GM18498 (cell line): Measurements from ENCODE around the gene SCAP.

Experiments
- ATAC-seq: cut with Tn5 transposase; IDR thresholded peaks from one replicate; pipeline ENCODE4 v1.9.1; 2021; ENCODE audit warnings: mild to moderate bottlenecking, moderate library complexity; ENCODE audit not compliant: unreplicated experiment

The SCAP gene

DNA sequence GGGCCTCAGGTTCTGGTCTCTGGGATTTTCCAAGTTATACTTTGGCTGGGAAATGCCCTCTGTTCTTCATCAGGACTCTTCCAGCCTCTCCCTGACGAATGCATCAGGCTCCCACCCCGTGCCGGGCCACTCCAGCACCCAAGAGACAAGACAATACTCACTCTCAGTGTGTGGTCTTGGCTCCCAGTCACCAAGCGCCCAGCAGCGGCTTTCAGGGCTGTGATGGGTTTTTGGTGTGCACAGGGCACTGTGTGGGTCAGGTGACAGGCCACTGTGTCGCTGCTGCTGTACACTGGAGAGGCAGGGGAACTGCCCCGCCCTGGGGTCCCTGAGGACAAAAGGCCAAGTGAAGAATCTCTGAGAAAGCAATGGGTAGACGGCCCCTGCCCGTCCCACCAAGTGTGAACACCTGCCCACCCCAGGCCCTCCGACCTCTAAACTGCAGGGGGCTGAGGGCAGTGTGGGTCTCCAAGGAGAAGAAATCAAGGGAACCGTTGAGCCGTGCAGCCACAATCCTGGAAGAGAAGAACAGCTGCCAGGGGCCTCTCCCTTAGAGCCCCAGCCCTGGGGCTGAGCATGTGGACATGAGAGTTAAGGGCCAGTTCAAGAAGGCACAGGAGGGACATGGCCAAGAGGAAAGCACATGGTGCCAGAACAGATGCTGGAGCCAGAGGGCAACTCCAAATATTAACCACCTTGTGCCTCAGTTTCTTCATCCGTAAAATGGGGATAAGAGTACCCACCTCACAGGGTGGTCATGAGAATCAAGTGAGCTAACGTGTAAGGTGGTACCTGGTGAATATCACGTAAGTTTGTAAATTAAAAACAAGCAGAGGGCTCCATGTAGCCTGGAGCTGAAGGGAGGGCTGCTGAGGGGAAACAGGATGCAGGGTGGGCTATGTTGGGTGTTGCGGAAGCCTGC, 60.8 kb downstream of the SCAP start:
- no peak for ATAC-seq

DNA sequence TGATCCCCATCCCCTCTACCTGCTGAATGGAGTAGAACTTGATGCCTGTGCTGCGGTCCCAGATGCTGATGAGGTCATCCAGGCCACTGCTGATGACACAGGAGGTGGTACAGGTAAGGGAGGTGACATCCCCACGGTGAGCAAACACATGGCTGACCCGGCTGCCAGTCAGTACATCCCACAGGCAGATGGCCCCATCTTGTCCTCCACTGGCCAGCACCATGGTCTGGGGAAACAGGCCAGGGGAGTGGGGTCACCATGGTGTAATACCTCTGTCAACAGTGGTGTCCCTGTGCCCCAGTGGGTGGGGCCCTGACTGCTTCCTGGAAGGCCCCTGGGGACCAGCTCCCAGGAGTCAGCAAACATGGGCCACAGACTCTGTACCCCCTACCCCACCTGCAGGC, 61.6 kb downstream of the SCAP start:
- no peak for ATAC-seq

DNA sequence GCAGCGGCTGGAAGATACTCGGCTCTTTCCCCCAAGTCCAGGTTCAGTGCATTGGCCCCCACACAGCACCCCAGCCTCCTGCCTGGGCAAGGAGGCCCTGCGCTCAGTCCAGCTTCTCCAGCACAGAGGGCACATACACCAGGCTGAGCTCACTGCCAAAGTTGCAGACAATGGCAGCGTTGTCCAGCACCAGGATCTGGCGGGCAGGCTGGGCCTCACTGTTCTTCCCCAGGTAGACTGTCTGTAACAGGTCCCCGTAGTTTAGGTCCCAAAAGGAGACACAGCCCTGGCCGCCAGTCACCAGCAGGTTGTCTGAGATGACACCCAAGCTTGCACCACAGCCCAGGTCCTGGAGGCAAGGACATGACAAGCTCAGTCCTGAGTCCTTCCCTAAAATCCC, 62.0 kb downstream of the SCAP start:
- ATAC-seq = no peak

DNA sequence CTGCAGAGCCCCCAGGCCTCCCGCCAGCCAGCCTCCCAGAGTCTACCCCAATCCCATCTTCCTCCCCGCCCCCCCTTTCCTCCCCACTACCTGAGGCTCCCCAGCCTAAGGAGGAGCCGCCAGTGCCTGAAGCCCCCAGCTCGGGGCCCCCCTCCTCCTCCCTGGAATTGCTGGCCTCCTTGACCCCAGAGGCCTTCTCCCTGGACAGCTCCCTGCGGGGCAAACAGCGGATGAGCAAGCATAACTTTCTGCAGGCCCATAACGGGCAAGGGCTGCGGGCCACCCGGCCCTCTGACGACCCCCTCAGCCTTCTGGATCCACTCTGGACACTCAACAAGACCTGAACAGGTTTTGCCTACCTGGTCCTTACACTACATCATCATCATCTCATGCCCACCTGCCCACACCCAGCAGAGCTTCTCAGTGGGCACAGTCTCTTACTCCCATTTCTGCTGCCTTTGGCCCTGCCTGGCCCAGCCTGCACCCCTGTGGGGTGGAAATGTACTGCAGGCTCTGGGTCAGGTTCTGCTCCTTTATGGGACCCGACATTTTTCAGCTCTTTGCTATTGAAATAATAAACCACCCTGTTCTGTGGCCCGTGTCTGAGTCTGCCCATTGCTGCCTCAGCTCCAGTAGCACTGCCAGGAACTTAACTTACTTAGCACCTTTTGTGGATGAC, 62.8 kb downstream of the SCAP start:
- ATAC-seq = no peak

DNA sequence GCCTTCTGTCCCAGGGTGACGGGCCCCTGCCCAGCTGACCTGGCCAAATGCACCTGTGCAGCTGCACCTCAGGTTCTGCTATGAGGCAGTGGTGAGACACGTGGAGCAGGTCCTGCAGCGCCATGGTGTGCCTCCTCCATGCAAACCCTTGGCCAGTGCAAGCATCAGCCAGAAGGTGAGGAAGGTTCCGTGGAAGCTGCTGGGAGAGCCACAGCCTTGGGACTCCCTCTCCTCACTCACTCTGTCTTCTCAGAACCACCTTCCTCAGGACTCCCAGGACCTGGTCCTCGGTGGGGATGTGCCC, 63.3 kb downstream of the SCAP start:
- no peak for ATAC-seq

DNA sequence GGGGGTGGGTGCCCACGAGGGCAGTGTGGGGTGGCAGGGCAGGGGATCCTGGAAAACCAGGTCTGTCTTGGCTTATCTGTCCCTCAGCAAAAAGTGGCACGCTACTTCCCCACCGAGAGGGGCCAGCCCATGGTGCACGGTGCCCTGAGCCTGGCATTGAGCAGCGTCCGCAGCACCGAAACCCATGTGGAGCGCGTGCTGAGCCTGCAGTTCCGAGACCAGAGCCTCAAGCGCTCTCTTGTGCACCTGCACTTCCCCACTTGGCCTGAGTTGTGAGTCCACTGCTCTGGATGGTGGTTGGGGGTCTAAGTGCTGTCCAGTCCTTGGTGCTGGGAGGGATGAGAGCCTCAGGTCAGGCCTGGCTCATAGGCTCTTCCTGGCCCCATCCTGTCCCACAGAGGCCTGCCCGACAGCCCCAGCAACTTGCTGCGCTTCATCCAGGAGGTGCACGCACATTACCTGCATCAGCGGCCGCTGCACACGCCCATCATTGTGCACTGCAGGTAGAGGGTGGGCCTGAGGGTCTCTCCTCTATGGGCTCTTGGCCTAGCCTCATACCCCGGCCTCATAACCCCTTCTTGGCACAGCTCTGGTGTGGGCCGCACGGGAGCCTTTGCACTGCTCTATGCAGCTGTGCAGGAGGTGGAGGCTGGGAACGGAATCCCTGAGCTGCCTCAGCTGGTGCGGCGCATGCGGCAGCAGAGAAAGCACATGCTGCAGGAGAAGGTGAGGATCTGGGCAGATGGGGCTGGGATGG, 63.9 kb downstream of the SCAP start:
- ATAC-seq = no peak

DNA sequence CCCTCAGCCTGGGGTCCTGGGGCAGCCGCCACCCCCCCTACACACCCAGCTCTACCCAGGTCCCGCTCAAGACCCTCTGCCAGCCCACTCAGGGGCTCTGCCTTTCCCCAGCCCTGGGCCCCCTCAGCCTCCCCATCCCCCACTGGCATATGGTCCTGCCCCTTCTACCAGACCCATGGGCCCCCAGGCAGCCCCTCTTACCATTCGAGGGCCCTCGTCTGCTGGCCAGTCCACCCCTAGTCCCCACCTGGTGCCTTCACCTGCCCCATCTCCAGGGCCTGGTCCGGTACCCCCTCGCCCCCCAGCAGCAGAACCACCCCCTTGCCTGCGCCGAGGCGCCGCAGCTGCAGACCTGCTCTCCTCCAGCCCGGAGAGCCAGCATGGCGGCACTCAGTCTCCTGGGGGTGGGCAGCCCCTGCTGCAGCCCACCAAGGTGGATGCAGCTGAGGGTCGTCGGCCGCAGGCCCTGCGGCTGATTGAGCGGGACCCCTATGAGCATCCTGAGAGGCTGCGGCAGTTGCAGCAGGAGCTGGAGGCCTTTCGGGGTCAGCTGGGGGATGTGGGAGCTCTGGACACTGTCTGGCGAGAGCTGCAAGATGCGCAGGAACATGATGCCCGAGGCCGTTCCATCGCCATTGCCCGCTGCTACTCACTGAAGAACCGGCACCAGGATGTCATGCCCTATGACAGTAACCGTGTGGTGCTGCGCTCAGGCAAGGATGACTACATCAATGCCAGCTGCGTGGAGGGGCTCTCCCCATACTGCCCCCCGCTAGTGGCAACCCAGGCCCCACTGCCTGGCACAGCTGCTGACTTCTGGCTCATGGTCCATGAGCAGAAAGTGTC, 64.7 kb downstream of the SCAP start:
- ATAC-seq = no peak

DNA sequence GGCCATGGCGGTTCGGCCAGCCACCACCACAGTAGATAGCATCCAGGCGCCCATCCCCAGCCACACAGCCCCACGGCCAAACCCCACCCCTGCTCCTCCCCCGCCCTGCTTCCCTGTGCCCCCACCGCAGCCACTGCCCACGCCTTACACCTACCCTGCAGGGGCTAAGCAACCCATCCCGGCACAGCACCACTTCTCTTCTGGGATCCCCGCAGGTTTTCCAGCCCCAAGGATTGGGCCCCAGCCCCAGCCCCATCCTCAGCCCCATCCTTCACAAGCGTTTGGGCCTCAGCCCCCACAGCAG, 65.4 kb downstream of the SCAP start:
- no peak for ATAC-seq

DNA sequence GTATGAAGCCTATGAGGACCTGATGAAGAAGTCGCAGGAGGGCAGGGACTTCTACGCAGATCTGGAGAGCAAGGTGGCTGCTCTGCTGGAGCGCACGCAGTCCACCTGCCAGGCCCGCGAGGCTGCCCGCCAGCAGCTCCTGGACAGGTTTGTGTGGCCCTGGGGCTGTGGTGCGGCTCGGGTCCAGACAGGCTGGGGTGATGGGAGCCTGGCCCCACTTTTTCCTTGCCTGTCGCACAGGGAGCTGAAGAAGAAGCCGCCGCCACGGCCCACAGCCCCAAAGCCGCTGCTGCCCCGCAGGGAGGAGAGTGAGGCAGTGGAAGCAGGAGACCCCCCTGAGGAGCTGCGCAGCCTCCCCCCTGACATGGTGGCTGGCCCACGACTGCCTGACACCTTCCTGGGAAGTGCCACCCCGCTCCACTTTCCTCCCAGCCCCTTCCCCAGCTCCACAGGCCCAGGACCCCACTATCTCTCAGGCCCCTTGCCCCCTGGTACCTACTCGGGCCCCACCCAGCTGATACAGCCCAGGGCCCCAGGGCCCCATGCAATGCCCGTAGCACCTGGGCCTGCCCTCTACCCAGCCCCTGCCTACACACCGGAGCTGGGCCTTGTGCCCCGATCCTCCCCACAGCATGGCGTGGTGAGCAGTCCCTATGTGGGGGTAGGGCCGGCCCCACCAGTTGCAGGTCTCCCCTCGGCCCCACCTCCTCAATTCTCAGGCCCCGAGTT, 65.9 kb downstream of the SCAP start:
- no peak for ATAC-seq

DNA sequence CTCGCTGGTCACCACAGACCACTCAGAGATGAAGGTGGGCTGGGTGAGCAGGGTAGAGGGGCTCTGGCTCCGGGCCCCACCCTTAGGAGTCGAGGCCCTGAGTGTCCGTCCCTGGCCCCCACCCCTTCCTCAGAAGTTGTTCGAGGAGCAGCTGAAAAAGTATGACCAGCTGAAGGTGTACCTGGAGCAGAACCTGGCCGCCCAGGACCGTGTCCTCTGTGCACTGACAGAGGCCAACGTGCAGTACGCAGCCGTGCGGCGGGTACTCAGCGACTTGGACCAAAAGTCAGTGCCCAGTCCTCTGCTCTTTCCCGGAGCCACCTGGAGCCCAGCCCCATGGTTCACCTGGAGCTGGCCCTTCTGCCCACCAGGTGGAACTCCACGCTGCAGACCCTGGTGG, 66.5 kb downstream of the SCAP start:
- no peak for ATAC-seq

DNA sequence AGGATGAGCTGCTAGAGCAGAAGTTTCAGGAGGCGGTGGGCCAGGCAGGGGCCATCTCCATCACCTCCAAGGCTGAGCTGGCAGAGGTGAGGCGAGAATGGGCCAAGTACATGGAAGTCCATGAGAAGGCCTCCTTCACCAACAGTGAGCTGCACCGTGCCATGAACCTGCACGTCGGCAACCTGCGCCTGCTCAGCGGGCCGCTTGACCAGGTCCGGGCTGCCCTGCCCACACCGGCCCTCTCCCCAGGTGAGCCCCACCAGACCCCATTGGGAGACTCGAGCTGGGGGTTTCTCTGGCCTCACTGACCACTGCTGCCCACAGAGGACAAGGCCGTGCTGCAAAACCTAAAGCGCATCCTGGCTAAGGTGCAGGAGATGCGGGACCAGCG, 66.9 kb downstream of the SCAP start:
- ATAC-seq = no peak

DNA sequence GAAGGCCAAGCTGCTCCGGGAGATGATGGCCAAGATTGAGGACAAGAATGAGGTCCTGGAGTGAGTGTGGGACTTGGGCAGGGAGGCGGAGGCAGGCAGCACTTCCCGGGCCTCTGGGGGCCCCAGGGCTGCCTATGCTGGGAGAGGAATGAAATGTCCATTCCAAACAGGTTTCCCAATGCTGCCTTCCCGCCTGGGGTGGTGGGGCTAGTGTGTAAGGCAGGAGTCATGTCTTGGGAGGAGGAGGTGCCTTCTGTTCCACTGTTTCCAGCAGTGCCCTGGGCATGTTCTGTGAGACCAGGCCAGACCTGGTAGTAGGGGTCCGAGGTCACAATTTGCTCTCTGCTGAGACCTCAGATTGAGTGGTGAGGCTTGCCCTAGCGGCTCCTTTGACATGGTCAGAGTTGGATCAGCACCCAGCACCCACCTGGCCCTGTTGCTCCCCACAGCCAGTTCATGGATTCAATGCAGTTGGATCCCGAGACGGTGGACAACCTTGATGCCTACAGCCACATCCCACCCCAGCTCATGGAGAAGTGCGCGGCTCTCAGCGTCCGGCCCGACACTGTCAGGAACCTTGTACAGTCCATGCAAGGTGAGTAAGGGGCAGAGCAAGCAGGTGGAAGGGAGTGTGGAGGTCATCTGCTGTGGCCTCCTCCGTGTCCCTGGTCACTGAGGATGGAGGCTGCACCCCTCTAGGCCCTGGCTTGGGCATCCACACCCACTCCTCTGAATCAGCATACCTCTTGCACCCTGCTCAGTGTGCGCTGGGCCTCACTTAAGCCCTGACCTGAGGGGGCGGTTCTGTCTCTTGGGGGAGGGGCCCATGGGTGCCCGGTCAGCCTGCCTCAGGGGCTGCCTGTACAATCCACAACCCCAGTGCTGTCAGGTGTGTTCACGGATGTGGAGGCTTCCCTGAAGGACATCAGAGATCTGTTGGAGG, 67.6 kb downstream of the SCAP start:
- no peak for ATAC-seq

DNA sequence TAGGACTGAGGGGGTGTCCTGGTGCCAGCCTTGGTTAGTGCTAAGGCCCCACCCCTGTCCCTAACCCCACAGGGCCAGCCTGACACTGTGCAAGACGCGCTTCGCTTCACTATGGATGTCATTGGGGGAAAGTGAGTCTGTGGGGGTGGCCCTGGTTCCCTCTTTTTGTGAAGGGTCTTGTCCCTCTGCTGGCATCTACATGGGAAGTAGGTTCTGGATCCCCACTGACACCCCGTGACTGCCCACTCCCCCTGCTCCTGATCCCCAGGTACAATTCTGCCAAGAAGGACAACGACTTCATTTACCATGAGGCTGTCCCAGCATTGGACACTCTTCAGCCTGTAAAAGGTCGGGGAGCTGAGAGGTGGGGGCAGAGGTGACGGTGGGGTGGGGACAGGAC, 68.5 kb downstream of the SCAP start:
- no peak for ATAC-seq

DNA sequence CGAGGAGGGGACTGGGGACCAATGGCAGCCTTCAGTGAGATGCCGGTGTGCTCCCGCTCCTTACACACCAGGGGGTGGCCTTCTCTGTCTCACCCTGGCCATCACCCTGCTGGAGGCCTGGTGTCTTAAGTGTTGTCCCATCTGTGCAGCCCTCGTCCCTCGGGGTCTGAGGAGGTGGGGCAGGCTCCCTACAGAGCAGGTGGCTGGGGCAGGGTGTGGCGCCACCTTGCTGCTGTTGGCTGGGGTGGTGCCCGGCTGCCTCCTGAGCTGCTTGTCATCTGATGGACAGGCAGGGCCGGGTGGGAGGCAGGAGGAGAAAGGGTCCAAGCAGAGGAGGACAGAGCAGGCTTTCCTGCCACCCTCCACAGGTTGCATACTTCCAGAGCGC, 69.0 kb downstream of the SCAP start:
- ATAC-seq = no peak

DNA sequence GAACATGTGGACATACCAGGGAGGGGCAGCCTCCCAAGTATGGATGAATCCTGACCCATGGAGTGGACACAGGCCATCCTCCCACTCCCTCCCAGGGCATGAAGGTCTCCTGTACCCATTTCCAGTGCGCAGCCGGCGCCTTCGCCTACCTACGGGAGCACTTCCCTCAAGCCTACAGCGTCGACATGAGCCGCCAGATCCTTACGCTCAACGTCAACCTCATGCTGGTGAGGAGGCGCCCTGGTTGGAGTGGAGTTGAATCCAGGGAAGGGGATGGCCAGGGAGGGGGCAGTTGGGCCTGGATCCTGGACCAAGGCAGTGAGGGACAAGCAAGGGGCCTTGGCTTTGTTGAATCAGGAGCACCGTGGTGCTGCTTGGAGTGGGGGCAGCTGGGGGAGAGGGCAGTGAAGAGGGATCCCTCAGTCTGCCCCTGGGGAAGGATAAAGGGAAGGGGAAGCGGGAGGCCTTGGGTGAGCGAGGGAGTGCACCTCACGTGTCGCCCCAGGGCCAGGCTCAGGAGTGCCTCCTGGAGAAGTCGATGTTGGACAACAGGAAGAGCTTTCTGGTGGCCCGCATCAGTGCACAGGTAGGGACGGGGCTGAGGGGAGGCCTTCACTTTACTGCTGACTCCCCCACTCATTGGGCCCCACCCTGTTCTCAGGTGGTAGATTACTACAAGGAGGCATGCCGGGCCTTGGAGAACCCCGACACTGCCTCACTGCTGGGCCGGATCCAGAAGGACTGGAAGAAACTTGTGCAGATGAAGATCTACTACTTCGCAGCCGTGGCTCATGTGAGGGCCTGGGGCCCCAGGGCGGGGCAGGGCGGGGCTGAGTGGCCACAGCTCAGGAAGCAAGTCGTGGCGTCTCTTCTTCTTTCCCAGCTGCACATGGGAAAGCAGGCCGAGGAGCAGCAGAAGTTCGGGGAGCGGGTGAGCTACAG, 69.7 kb downstream of the SCAP start:
- no peak for ATAC-seq

DNA sequence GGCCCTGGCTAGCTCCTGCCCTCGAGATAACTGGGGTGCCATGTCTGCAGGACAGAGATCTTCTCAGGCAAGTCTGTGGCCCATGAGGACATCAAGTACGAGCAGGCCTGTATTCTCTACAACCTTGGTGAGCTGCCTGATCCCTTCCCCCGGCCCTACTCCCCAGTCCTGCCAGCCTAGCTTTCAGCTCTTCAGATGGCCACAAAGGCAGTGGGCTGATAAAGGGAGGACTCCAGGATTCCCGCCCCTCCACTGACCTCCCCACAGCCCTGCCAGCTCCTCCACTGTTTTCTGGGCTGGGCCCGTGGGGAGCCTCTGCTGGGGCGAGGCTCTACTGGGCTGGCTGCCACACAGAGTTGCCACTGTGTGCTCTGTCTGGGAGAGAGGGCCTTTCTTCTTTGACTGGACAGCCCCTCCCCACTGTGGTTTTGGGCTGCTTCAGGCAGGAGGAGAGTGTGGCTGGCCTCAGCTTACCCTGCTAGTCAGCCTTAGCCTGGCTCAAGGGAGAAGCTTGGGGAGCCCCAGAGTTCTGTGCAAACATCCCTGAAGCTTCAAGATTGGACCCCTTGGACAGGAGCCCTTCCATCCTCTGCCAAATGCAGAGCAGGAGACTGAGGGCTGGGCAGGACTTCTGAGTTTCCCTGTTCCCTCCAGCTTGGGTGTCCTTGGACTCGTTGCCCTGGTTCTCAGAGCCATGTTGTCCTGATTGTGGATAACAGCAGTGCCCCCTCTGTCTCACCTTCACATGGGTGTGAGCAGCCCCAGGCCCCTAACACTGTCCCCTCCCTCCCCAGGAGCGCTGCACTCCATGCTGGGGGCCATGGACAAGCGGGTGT, 70.6 kb downstream of the SCAP start:
- no peak for ATAC-seq

DNA sequence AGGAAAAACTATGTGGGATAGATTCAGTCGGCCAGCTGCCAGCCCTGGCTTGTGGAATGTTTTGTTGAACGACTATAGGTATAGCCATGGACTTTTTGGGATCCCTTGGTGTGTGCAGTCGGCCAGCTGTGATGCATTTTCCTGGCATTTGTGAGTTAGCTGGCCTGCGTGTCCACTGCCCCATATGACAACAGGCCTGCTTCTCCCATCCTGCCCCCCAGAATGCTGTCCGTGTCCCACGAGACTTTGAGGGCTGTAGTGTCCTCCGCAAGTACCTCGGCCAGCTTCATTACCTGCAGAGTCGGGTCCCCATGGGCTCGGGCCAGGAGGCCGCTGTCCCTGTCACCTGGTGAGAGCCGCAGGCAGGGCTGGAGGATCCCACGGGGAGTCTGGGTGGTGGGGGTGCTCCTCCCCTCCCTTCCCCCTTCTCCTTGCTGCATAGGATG, 71.3 kb downstream of the SCAP start:
- no peak for ATAC-seq
